Endothelial cell of umbilical vein (primary cell): ENCODE data around the gene UST. TPM values are rescaled to one million over a fixed set of nuclear protein-coding genes. Genes with fewer than 3 reads are reported as not detected.

ENCODE experiments used
- BruUV-seq: library from RNA; stranded (reverse); fragments of 400-500 nt; replicated peaks from 2 replicates; lab custom pipeline; 2021; lab: Mats Ljungman, UMichigan
- CTCF ChIA-PET: fragments of 300-600, 350-600 bp; sonication (Branson Sonifier 250); formaldehyde crosslinking; loops from one replicate; lab custom pipeline; 2021; ENCODE audit warnings: antibody characterized with exemption, inconsistent platforms; lab: Charles Lee
- POLR2A ChIA-PET: fragments of 300-600, 350-600 bp; sonication (Branson Sonifier 250); formaldehyde crosslinking; loops from one replicate; lab custom pipeline; 2021; ENCODE audit warnings: antibody characterized with exemption, inconsistent platforms; lab: Charles Lee
- DNase-seq: peaks from one replicate; pipeline ENCODE4 v3.0.0-alpha.2; 2011; ENCODE audit warnings: low read depth, low spot score
- FAIRE-seq: peaks from 2 replicates; lab custom pipeline; 2011; peaks lifted over from hg19 to GRCh38; lab: Jason Lieb, UNC
- H2AFZ ChIP-seq: 2 replicates; pipeline ENCODE4 v1.6.0; 2012; ENCODE audit warnings: low read depth, low read length, control low read depth, inconsistent platforms
- H3K27ac ChIP-seq: 2 replicates; pipeline ENCODE4 v1.5.1; 2011; ENCODE audit warnings: low read depth, mild to moderate bottlenecking, control low read depth, low read length, moderate library complexity; ENCODE audit not compliant: insufficient read depth
- H3K27me3 ChIP-seq, 2 experiments: 2 replicates each; pipeline versions ENCODE4 v1.6.0 to v1.6.1; 2011; ENCODE audit warnings: low read length in 2 of 2, mixed read lengths in 1 of 2; ENCODE audit not compliant: control insufficient read depth in 2 of 2, insufficient read depth in 2 of 2
- H3K36me3 ChIP-seq, 2 experiments: 2 replicates in 1 of 2; 3 replicates in 1 of 2; pipeline ENCODE4 v1.5.1; 2011; ENCODE audit warnings: low read length in 2 of 2, mild to moderate bottlenecking in 1 of 2, moderate library complexity in 1 of 2; ENCODE audit not compliant: control insufficient read depth in 2 of 2, insufficient read depth in 2 of 2; ENCODE audit errors: extremely low read depth in 1 of 2
- H3K4me1 ChIP-seq: 3 replicates; pipeline ENCODE4 v1.5.1; 2011; ENCODE audit warnings: mild to moderate bottlenecking, low read length; ENCODE audit not compliant: control insufficient read depth, insufficient read depth; ENCODE audit errors: extremely low read depth
- H3K4me2 ChIP-seq: 2 replicates; pipeline ENCODE4 v1.6.1; 2011; ENCODE audit warnings: low read length, control low read depth, mixed read lengths; ENCODE audit not compliant: insufficient read depth
- H3K4me3 ChIP-seq, 3 experiments: fragments of 200-600 bp in 1 of 3; sonication (generic), shearing (Covaris generic) in 1 of 3; replicated peaks in 1 of 3; 2 replicates each; pipeline ENCODE4 v1.5.1; 2011 to 2016; ENCODE audit warnings: control low read depth in 3 of 3, low read length in 3 of 3, mild to moderate bottlenecking in 2 of 3, inconsistent platforms in 1 of 3, low read depth in 1 of 3, moderate library complexity in 1 of 3; ENCODE audit not compliant: insufficient read depth in 1 of 3
- H3K79me2 ChIP-seq: 2 replicates; pipeline ENCODE4 v1.6.0; 2012; ENCODE audit warnings: low read length, inconsistent platforms; ENCODE audit not compliant: control insufficient read depth, insufficient read depth
- H3K9ac ChIP-seq: replicated peaks from 2 replicates; pipeline ENCODE3; 2011; ENCODE audit warnings: low read length, control low read depth; ENCODE audit not compliant: insufficient read depth; ENCODE audit errors: extremely low read depth
- H3K9me1 ChIP-seq: replicated peaks from 3 replicates; pipeline ENCODE4 v1.6.0; 2011; ENCODE audit warnings: mild to moderate bottlenecking, low read length; ENCODE audit not compliant: control insufficient read depth, insufficient read depth; ENCODE audit errors: extremely low read depth
- H3K9me3 ChIP-seq: replicated peaks from 2 replicates; pipeline ENCODE4 v1.5.1; 2012; ENCODE audit warnings: low read length, inconsistent platforms; ENCODE audit not compliant: control insufficient read depth, insufficient read depth
- H4K20me1 ChIP-seq: replicated peaks from 2 replicates; pipeline ENCODE3; 2011; ENCODE audit warnings: mild to moderate bottlenecking, low read length; ENCODE audit not compliant: control insufficient read depth, insufficient read depth; ENCODE audit errors: extremely low read depth
- CTCF ChIP-seq, 2 donors: IDR thresholded peaks; 1 replicate in 1 of 2; 2 replicates in 1 of 2; pipeline ENCODE4 v1.5.1; 2011; ENCODE audit warnings: low read length in 2 of 2, mild to moderate bottlenecking in 2 of 2, moderate library complexity in 2 of 2, control low read depth in 1 of 2, inconsistent platforms in 1 of 2, low read depth in 1 of 2; ENCODE audit not compliant: insufficient read depth in 1 of 2; ENCODE audit errors: extremely low read depth in 1 of 2
- EZH2 ChIP-seq: IDR thresholded peaks from 2 replicates; pipeline ENCODE4 v1.6.1; 2012; ENCODE audit warnings: borderline replicate concordance, low read depth, mild to moderate bottlenecking, moderate library complexity, low read length, inconsistent platforms; ENCODE audit not compliant: severe bottlenecking
- FOS ChIP-seq: IDR thresholded peaks from 2 replicates; pipeline ENCODE4 v1.6.1; 2011; ENCODE audit warnings: mild to moderate bottlenecking, low read length, moderate library complexity, borderline replicate concordance; ENCODE audit not compliant: insufficient read depth
- JUN ChIP-seq: IDR thresholded peaks from 2 replicates; pipeline ENCODE4 v1.6.1; 2011; ENCODE audit warnings: borderline replicate concordance, low read depth; ENCODE audit not compliant: insufficient read length, insufficient read depth
- MYC ChIP-seq: IDR thresholded peaks from one replicate; pipeline ENCODE4 v1.6.1; 2011; ENCODE audit warnings: mild to moderate bottlenecking, low read depth, low read length
- POLR2A ChIP-seq: IDR thresholded peaks from 2 replicates; pipeline ENCODE4 v1.6.1; 2012; ENCODE audit warnings: low read depth, mild to moderate bottlenecking, control low read depth, low read length
- POLR2AphosphoS5 ChIP-seq: IDR thresholded peaks from 2 replicates; pipeline ENCODE4 v1.6.1; 2012; ENCODE audit warnings: low read depth, mild to moderate bottlenecking, control low read depth, low read length, moderate library complexity; ENCODE audit not compliant: insufficient read depth
- dilution Hi-C: fragments of 300-500 bp; cut with MboI; formaldehyde crosslinking; loops from one replicate; pipeline ENCODE4 v1.15.0; 2019; ENCODE audit warnings: low sequenced_read_pairs; ENCODE audit not compliant: extremely low pct_ligation_motif_present
- intact Hi-C: fragments of 100-400 bp; cut with micrococcal nuclease; formaldehyde crosslinking; loops from one replicate; pipeline ENCODE4 v1.10.0; 2022
- polyA plus RNA-seq, 4 experiments: library from polyadenylated mRNA; depleted of rRNA in 3 of 4; stranded (reverse) in 3 of 4; unstranded in 1 of 4; fragments of >200 nt; gene quantifications; 2 replicates each; pipeline versions ENCODE4 v1.2.1 to v1.2.3, GENCODE V29; 2011 to 2012; ENCODE audit warnings: missing spikeins in 1 of 4
- total RNA-seq: library from RNA; stranded (reverse); gene quantifications from 2 replicates; pipeline ENCODE4 v1.2.3, GENCODE V29; 2021
- TF ChIP-seq, protein P1 (sequence below): IDR thresholded peaks from 2 replicates; pipeline ENCODE4 v1.6.1; 2011; ENCODE audit not compliant: insufficient read depth, insufficient read length

UST gene
- total and polyA plus RNA-seq, 2 donors (not counting 3 experiments of a cell fraction or from before 2014, with no cell fraction given): 0.26 to 0.84 TPM

- TF ChIP-seq JUN (no peak), POLR2AphosphoS5 (no peak), FOS (no peak), POLR2A (no peak), MYC (no peak)
- H2AFZ ChIP-seq: no peak overlapping the region
- DNase-seq (no peak), FAIRE-seq (no peak)
- H3K27ac ChIP-seq: no peak overlapping the region
- H3K4me2 ChIP-seq: no peak overlapping the region
- ChIA-PET CTCF (no interaction called here), POLR2A (no interaction called here)
- no peaks in the 10 kb centered on the region for H3K79me2 ChIP-seq
- H3K4me1 ChIP-seq: no peaks in the 10 kb centered on the region
- no peaks in the 10 kb centered on the region for H3K36me3 ChIP-seq
- no peak overlapping the region for H3K9ac ChIP-seq
- no peak overlapping the region for H3K4me3 ChIP-seq
- H4K20me1 ChIP-seq: no peaks in the 10 kb centered on the region
- intact Hi-C loops: no loop called here
- H3K27me3 ChIP-seq: no peaks in the 10 kb centered on the region
- dilution Hi-C loops: no loop called here
- no peaks in the 10 kb centered on the region for H3K9me3 ChIP-seq
- no peaks in the 10 kb centered on the region for H3K9me1 ChIP-seq
- BruUV-seq: no TSS peak
These were observed 361.4 kb downstream of the UST start for GRCh38 chr6:149108038-149108748.

DNA sequence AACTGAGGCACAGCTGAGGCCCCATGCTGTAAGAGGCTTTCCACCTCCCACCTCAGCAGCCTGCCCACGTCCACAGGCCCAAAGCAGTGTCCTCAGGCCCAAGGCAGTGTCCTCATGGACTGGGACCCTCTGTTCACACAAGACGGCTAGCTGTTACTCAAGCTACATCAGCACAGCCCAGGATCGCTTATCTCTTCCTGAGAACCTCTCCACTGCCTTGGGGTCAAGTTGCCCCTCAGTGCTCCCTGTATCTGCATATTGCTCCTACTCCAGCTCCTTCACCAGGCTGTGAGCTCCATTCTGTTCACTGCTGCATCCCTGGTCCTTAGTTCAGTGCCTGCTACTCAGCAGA lies 361.9 kb downstream of the UST start:
- no peak overlapping the region for H3K9ac ChIP-seq
- POLR2A ChIA-PET: no interaction called here
- TF ChIP-seq, protein P1, sequence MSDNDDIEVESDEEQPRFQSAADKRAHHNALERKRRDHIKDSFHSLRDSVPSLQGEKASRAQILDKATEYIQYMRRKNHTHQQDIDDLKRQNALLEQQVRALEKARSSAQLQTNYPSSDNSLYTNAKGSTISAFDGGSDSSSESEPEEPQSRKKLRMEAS: no peak
- TF ChIP-seq CTCF (IDR thresholded peaks at IDR 0.05; ENCODE audit: extremely low read depth in 1 of 2, insufficient read depth in 1 of 2, low read depth in 1 of 2, low read length in 2 of 2) (no peak), EZH2 (no peak), POLR2A (no peak), JUN (no peak), POLR2AphosphoS5 (no peak), MYC (no peak), FOS (no peak)
- CTCF ChIA-PET: no interaction called here
- H3K9me1 ChIP-seq: no peaks in the 10 kb centered on the region
- no peaks in the 10 kb centered on the region for H3K4me1 ChIP-seq
- no peak overlapping the region for H3K4me3 ChIP-seq
- intact Hi-C loops: no loop called here
- no peak overlapping the region for H3K27ac ChIP-seq
- H2AFZ ChIP-seq: no peak overlapping the region
- no peaks in the 10 kb centered on the region for H3K27me3 ChIP-seq
- H3K9me3 ChIP-seq: no peaks in the 10 kb centered on the region
- no peaks in the 10 kb centered on the region for H4K20me1 ChIP-seq
- dilution Hi-C loops: no loop called here
- BruUV-seq: no TSS peak
- no peaks in the 10 kb centered on the region for H3K79me2 ChIP-seq
- no peak for FAIRE-seq
- DNase-seq: no peak
- H3K36me3 ChIP-seq: no peaks in the 10 kb centered on the region
- no peak overlapping the region for H3K4me2 ChIP-seq
